ENCODE results near the gene VTN.

DNA sequence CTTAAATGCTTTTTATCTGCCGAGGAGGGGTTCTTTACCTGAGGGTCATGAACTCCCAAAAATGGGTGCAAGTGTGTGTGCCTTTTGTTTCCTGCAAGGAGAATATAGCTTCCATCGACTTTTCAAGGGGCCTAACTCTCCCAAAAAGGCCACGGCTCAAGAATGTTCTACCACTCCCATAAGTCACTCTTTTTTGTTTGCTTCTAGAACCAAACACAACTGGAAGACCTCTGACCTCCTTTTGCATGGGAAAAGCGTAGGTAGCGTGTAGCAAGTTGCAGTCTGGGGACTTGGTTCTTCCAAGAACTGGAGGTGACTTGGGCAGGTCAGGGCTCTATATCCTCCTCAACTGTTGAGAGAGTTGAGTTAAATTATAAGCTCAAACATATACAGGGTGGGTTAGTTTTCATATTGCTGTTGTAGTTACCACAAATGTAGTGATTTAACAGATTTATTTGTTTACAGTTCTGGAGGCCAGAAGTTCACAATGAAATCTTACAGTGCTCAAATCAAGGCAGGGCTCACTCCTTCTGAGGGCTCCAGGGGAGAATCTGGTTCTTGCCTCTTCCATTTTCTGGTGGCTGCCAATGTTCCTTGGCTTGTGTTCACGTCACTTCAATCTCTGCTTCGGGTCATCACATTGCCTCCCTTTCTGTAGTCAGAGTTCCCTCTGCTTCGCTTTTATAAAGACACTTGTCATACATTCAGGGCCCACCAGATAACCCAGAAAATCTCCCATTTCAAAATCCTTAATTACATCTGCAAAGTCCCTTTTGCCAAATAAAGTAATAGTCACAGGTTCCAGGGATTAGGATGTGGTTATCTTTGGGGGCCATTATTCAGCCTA, 49.7 kb downstream of the VTN start:
- TF ChIP-seq POLR2AphosphoS5 (IDR thresholded peaks at IDR 0.05): no peak
- TF ChIP-seq, protein P1, sequence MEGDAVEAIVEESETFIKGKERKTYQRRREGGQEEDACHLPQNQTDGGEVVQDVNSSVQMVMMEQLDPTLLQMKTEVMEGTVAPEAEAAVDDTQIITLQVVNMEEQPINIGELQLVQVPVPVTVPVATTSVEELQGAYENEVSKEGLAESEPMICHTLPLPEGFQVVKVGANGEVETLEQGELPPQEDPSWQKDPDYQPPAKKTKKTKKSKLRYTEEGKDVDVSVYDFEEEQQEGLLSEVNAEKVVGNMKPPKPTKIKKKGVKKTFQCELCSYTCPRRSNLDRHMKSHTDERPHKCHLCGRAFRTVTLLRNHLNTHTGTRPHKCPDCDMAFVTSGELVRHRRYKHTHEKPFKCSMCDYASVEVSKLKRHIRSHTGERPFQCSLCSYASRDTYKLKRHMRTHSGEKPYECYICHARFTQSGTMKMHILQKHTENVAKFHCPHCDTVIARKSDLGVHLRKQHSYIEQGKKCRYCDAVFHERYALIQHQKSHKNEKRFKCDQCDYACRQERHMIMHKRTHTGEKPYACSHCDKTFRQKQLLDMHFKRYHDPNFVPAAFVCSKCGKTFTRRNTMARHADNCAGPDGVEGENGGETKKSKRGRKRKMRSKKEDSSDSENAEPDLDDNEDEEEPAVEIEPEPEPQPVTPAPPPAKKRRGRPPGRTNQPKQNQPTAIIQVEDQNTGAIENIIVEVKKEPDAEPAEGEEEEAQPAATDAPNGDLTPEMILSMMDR (IDR thresholded peaks at IDR 0.05 in 8 of 11, conservative IDR thresholded peaks at IDR 0.05 in 3 of 11): no peak
